Mucosa of gallbladder (tissue), 1 donor: ENCODE measurements around the gene RAE1. TPM values are rescaled to one million over a fixed set of nuclear protein-coding genes. Genes with fewer than 3 reads are reported as not detected.

Experiments used
- DNase-seq: peaks from one replicate; pipeline ENCODE4 v3.0.0-alpha.2; 2020; ENCODE audit warnings: low spot score
- total RNA-seq: library from RNA; stranded (reverse); gene quantifications from one replicate; pipeline ENCODE4 v1.2.1, GENCODE V29; 2021
- donor health status: DM: no; HTN: no; CAD: no.

The RAE1 gene
- total RNA-seq, 1 donor from 2014 or later = 20.9 TPM

DNA sequence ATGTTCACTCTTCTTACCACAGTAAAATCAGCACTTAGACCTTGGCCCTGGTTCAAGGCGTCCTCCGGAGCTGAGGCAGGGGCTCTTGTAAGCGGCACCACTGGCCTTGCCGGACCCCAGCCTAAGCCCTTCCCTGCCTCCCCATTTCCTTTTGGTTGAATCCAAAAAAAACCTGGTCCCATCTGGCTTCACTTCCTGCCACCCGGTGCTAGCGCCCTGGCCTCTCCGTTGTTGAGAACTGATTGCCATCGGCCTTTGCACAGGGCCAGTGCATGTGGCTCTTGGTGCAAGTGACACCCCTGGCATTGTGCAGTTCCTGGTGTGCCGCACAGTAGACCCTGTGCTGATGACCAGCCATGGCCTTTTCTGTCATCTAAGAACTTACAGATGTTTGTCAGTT lies 21.1 kb downstream of the RAE1 start:
- no peak for DNase-seq

DNA sequence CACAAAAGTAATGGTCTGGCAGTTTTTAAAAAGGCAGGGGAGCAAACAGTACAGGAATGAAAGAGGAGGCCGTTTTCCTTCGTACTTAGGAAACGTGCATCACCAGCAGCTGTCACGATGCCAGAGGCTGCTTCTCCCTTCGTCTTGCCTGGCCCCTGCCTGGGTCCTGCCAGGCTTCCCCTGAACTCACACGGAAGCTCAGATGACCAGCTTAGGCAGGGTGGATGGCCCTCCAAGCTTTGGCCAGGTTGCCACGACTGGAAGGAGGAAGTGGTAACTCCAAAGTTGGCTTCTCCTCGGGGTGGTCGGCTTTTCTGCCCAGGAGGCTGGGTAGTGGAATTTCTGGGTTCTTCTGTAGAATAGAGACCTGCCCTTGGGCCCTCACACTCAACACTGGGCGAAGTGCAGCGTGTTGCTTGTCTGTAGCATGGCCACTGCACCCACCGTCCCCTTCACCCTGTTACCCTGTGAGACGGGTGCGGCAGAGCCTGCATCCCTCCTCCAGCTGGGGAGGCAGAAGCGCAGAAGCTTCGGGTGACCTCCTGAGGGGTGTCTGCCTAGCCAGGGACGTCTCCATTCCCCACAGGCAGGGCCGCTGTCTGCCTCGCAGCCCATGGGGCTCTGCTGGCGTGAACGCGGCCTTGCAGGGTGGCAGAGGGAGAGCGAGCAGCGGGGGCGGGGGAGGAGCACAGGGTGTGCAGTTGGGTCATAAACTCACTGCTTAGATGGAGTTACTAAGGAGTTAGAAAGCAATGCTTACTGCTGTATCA lies 21.7 kb downstream of the RAE1 start:
- no peak for DNase-seq

GRCh38 chr20:57374343-57374930 lies 23.4 kb downstream of the RAE1 start:
- DNase-seq = no peak

DNA sequence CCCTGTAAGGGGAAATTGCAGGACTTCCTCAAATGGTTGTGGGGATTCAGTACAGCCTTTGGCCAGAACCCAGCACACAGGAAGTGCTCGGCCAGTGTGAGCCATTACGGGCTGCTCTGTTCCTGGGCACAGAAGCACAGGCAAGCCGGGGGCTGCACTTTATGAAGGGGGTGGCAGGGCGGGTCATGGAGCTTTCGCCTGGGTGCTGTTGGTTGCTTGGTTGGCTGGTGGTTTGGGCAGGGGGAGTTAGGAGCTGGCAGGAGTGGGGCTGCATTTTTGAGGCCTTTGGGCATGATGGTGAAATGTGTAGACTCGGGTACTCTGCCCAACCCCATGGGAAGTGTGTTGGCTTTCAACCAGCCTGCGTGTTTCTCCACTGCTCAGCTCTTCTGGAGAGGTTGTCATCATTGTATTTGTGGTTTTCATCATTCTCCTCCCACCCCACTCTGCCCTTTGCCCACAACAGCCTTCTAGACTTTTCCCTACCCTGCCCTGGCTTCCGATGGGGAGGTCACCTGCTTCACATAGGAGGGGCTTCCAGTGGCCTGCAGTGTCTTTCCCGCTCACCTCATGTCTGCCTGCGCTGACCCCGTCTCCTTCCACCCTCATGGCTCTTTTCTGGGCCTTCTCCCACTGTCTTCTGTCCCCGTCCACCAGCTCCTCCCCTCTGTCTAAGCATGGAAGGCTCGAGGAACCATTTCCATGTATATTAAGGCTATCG lies 24.0 kb downstream of the RAE1 start:
- DNase-seq = no peak

DNA sequence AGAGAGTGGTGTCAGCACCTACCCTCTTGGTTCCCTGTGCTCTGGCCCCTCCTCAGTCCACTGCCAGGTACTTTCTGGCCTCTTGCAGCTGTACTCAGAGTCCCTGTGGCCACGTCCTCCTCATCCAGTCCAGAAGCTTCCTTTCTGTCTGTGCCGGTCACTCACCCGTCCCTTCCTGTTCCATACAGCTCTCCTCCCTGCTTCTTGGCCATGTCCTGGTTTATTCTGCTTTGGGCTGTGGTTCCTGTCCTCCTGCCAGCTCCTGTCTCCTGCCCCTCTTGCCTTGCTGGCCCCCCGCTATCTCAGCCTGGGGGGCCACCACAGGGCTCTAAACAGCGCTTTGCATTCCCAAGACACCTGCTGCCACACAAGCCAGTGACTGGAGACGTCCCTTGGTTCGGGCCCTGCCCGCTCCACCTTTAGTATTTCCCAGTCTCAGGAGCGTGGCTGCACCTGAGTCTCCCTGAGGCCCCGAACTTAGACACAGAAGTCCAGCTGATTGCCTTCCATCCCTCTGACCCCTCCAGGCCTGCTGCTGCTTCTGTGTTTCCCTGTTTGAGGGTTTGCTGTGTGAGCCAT lies 24.7 kb downstream of the RAE1 start:
- no peak for DNase-seq

DNA sequence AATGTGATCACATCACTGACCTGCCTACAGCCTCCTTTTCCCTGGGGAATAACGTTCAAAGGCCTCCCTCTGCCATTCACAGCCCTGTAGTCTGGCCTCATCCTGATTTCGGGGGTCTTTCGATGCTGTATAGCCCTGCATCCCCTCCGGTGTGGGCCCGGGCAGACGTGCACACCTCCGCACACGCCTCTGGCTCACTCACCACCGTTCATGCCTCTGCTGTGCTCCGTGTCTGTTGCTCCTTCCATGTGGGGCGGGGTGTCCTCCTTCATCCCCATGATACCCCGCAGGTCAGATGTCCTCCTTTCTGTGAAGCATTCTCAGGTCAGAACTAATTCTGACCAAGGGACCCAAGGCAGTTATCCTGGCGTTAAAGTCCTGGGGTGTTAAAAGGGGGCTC lies 26.3 kb downstream of the RAE1 start:
- no peak for DNase-seq

GRCh38 chr20:57378107-57378506 lies 27.1 kb downstream of the RAE1 start:
- no peak for DNase-seq

- DNase-seq = no peak
These were observed 27.7 kb downstream of the RAE1 start for GRCh38 chr20:57378646-57379262.

GRCh38 chr20:57379263-57379647 lies 28.2 kb downstream of the RAE1 start:
- no peak for DNase-seq

- no peak for DNase-seq
These were observed 29.2 kb downstream of the RAE1 start for GRCh38 chr20:57380081-57380750.

DNA sequence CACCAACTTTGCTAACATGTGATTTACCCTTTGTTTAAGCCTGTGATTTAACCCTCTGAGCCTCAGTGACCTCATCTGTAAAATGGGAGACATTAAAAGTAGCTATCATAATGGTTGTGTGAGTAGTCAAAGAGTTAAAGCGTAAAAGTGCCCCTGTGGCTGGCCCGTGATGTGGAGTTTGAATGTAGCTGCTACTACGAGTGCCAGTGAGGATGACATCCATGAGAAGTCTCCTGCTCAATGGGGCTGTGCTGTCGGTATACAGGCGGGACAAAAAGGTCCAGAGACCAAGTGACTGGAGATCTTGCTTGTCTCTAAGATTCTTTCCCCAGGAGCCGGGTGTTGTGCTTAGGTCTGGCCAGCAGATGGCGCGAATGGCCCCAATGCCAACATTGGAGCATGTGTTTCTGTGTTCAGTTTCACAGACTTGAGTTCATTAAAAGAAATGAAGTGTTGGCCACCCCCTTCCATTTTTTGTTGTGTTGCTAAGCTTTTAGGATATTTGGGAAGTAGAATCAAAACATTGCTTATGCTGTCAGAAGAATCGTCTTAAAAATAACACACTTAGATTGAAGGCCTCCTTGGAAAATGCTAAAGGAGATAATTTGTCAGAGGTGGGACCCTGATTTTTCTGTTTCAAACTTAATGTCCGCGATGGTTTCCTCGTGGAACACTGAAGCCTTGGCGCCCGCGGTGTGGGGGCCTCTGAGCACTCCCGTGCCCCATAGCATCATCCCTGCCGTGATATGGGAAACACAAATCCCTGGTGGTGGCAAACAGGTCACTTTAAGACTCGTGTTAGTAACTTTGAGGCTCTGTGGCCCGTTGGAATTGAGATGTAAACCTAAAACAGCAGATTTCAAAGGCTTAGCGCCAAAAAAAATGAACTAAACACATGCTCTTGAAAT lies 30.8 kb downstream of the RAE1 start:
- peak; percentile 86 for DNase-seq

GRCh38 chr20:57382516-57382915 lies 31.5 kb downstream of the RAE1 start:
- DNase-seq = no peak

- no peak for DNase-seq
These were observed 32.6 kb downstream of the RAE1 start for GRCh38 chr20:57383447-57384347.

DNA sequence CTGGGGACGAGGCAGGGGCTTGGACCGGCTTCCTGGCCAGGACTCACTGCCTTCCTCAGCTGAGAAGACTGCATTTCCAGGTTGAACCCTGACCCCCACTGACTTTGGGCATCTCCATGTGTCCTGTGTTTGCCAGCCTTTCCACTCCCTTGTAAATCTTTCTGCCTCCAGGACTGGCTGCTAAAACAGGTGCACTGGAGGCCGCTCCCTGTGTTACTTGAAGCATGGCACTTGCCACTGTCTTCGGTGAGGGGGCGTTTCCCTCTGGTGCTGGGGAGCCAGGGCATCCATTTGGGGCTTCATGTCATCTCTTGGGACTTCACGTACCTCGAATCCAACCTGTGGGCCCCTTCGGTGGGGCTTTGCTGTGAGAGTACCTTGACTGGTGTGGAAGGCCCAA lies 33.4 kb downstream of the RAE1 start:
- no peak for DNase-seq

- DNase-seq = no peak
These were observed 34.1 kb downstream of the RAE1 start for GRCh38 chr20:57384953-57385761.

DNA sequence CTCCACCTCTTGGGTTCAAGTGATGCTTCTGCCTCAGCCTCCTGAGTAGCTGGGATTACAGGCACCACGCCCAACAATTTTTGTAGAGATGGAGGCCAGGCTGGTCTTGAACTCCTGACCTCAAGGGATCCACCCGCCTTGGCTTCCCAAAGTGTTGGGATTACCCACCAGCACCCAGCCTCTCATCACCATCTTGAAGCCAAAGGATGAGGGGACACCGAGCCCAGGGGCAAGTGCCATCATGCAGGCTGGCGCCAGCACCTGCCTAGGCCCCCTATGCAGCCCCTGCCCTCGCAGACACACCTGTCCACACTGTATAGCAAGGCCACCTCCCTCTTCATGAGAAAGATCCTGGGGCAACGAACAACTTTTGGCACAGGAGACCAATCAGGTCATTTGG lies 34.9 kb downstream of the RAE1 start:
- DNase-seq = no peak

DNA sequence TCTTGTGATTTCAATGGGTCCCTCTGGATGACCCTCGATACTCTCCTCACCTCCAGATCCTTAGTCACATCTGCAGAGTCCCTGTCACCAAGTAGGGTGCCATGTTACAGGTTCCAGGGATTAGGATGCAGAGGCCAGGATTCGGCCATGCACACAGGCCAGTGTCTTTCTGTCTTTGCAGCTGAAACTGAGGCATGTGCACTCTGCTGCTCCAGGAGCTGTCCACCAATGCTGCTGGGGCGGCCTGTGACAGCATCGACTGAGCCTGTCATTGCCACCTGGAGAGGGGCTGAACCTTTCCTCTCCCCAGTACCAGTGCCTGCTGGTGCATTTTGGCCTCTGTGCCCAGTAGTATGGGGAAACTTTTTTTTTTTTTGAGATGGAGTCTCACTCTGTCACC lies 35.7 kb downstream of the RAE1 start:
- no peak for DNase-seq

DNA sequence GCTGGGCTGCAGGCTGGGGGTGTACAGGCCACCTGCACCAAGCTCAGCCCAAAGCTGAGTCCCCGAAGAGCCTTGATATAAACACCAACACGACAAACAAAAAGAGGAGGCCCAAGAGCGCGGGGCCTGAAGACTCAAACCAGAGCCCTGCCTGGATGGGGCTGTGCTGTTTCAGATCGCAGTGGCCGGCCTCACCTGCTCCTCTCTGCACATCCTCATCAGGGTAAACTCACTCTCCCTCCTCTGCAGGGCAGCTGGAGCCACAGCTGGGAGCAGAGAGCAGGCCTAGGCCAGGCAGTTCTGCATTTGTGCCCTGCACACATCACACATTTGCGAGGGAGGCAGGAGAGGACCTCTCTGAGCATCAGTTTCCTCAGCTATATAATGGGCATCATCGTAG lies 36.4 kb downstream of the RAE1 start:
- no peak for DNase-seq

GRCh38 chr20:57387945-57388371 lies 36.9 kb downstream of the RAE1 start:
- DNase-seq = no peak
